Fibroblast of mammary gland (primary cell): ENCODE results near the gene FTSJ3.

Source experiments
- DNase-seq: peaks from one replicate; pipeline ENCODE4 v3.0.0-alpha.2; 2010; ENCODE audit warnings: low read depth
- H3K4me3 ChIP-seq: 2 replicates; pipeline ENCODE4 v1.5.1; 2011; ENCODE audit warnings: low read depth, mild to moderate bottlenecking, low read length, moderate library complexity; ENCODE audit not compliant: control insufficient read depth
- CTCF ChIP-seq: conservative IDR thresholded peaks from 2 replicates; pipeline ENCODE4 v1.5.1; 2011; ENCODE audit warnings: low read depth, low read length, inconsistent platforms; ENCODE audit not compliant: control insufficient read depth, insufficient read depth

Gene FTSJ3

GRCh38 chr17:63823659-63824331, 3.7 kb downstream of the FTSJ3 start:
- no peak for TF ChIP-seq CTCF
- DNase-seq, result no peak
- no peak overlapping the region for H3K4me3 ChIP-seq

DNA sequence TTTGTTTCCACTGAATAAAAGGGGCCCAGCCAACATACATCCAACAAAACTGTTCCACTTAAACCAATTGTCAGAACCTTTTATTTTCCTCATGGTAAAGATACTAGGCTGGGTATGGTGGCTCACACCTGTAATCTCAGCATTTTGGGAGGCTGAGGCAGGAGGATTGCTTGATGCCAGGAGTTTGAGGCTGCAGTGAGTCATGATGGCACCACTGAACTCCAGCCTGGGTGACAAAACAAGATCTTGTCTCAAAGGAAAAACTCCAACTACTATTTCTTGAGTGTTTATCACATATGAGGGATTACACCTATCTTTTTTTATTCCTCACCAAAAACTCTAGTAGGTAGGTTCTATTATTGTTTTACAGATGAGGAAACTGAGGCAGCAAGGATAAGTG, 4.9 kb downstream of the FTSJ3 start:
- TF ChIP-seq CTCF, result no peak
- DNase-seq, result no peak
- no peak overlapping the region for H3K4me3 ChIP-seq

DNA sequence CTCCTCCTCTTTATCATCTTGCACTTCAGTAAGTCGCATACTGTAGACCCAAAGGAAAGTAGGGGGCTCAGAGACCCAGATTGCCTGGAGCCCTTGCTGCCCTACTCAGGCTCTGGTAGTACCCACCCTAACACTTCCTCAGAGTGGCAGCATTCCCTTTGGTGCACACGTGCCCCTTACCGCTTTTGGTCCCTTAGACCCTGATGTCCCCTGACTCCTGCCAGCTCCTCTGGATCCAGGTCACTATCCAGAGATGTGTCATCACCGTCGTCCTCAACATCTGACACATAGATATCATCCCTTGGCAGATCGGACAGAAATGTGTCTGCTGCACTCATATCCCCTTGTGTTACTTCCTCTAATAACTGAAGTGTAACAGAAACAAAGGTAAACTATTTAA, 5.7 kb downstream of the FTSJ3 start:
- H3K4me3 ChIP-seq, result no peak overlapping the region
- no peak for DNase-seq
- TF ChIP-seq CTCF, result no peak

GRCh38 chr17:63820963-63821561, 6.4 kb downstream of the FTSJ3 start:
- H3K4me3 ChIP-seq, result no peak overlapping the region
- TF ChIP-seq CTCF, result no peak
- no peak for DNase-seq

- DNase-seq, result no peak
- no peak for TF ChIP-seq CTCF
- H3K4me3 ChIP-seq, result no peak overlapping the region
Measured at GRCh38 chr17:63819585-63820537, 7.6 kb downstream of the FTSJ3 start.

DNA sequence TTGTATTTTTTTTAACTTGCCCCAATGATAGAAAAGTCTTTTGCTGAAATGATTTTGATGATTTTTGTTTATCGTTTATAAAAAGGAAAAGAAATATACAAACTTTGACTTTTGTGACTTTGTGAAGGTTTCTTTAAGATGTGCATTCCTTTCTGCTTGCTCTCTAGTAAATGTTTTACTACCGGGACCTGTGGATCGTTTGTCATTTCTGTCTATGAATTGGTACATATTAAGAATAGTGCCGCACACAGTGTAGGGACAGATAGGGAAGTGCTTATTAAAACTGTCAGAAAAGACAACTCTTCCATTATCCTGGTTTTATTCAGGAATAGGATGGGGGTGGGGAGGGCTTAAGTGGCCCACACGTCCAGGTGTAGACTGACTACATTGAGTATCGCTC, 8.3 kb downstream of the FTSJ3 start:
- no peak for DNase-seq
- no peak overlapping the region for H3K4me3 ChIP-seq
- no peak for TF ChIP-seq CTCF
